ENCODE measurements around the gene USP5. TPM values are rescaled to one million over a fixed set of nuclear protein-coding genes. Genes with fewer than 3 reads are reported as not detected.

USP5 gene
- total RNA-seq, 2 experiments from 2014 or later = 115 to 123 TPM

GRCh38 chr12:6834873-6835272, 17.1 kb upstream of the USP5 start:
- Mint-ChIP-seq H3K27ac (no peak overlapping the region), H3K4me1 (ENCODE audit: low read depth) (peaks cover 3% of the 10 kb centered on the region), H3K9me3 (no peaks in the 10 kb centered on the region), H3K27me3 (ENCODE audit: low read depth) (no peaks in the 10 kb centered on the region), H3K4me3 (no peak overlapping the region), H3K36me3 (ENCODE audit: low read depth) (no peaks in the 10 kb centered on the region)
- CTCF ChIA-PET = interaction anchor here (0.5 to 4.9 kb wide), 21 partner anchors 9 to 270 kb away, joined by 3 to 43 read pairs (median 3); partner anchors contain the start of genes CDCA3, COPS7A, GPR162 and MLF2
- DNase-seq = no peak
- intact Hi-C loops (cut with micrococcal nuclease) = loop anchor here (2.0 kb wide), 2 partner anchors 82 to 146 kb away; partner anchors contain the start of genes MLF2 and ZNF384

- Mint-ChIP-seq H3K4me3 (no peak overlapping the region), H3K9me3 (no peaks in the 10 kb centered on the region), H3K27ac (no peak overlapping the region), H3K36me3 (ENCODE audit: low read depth) (no peaks in the 10 kb centered on the region), H3K27me3 (ENCODE audit: low read depth) (no peaks in the 10 kb centered on the region), H3K4me1 (ENCODE audit: low read depth) (peaks cover 3% of the 10 kb centered on the region)
- no peak for DNase-seq
- CTCF ChIA-PET = interaction anchor here (0.6 to 4.2 kb wide), 12 partner anchors 7 to 257 kb away, joined by 3 to 43 read pairs (median 4); partner anchors contain the start of genes GPR162, P3H3, SPSB2 and USP5
- intact Hi-C loops (cut with micrococcal nuclease) = no loop called here
These were observed 15.1 kb upstream of the USP5 start for GRCh38 chr12:6836851-6837250.

DNA sequence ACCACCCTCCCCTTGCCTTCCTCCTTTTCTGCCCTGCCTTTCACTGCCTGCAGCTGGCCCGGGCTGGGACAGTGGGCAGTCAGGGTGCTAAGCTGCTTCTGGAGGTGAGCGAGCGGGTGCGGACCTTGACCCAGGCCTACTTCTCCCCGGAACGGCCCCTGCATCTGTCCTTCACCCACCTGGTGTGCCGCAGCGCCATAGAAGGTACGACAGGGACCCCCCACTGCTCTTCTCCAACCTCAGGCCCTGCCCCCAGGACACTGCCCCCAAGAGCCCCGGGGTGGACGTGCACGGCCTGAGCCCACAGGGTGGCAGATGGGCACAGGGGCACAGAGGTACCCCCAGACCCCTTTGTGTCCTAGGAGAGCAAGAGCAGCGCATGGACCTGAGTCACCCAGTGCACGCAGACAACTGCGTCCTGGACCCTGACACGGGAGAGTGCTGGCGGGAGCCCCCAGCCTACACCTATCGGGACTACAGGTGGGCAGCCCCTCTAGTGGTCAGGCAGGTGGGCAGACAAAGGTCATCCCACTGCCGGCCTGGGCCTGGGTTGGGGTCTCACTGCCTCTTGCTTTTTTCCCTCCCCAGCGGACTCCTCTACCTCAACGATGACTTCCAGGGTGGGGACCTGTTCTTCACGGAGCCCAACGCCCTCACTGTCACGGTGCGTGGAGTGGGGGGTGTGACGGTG, 14.4 kb upstream of the USP5 start:
- Mint-ChIP-seq H3K9me3 (no peaks in the 10 kb centered on the region), H3K27me3 (ENCODE audit: low read depth) (no peaks in the 10 kb centered on the region), H3K4me3 (no peak overlapping the region), H3K4me1 (ENCODE audit: low read depth) (peaks cover 3% of the 10 kb centered on the region), H3K27ac (no peak overlapping the region), H3K36me3 (ENCODE audit: low read depth) (no peaks in the 10 kb centered on the region)
- intact Hi-C loops (cut with micrococcal nuclease) = no loop called here
- no peak for DNase-seq
- CTCF ChIA-PET = interaction anchor here (0.6 to 4.2 kb wide), 9 partner anchors 9 to 148 kb away, joined by 3 to 43 read pairs (median 4); partner anchors contain the start of genes GPR162, P3H3, SPSB2 and USP5

DNA sequence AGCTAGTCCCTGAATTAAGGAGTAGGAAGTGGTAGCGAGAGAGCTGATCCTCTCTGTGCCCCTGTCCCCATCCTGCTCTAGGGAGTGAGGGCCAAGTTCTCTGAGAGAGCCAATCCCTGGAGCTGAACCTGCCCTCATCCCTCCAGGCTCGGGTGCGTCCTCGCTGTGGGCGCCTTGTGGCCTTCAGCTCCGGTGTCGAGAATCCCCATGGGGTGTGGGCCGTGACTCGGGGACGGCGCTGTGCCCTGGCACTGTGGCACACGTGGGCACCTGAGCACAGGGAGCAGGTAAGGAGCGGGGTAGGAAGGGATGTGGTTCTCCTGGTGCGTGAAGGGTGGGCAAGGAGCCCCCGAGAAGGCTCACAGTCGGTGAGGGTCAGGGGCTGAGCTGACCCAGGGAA, 13.1 kb upstream of the USP5 start:
- no peaks in the 10 kb centered on the region for H3K9me3 Mint-ChIP-seq
- peaks cover 3% of the 10 kb centered on the region for H3K4me1 Mint-ChIP-seq (ENCODE audit: low read depth)
- no peak overlapping the region for H3K27ac Mint-ChIP-seq
- CTCF ChIA-PET = interaction anchor here (1.0 to 1.9 kb wide), 2 partner anchors 15 to 68 kb away, joined by 3 to 5 read pairs; no protein-coding TSS in a partner anchor
- H3K27me3 Mint-ChIP-seq (ENCODE audit: low read depth) = no peaks in the 10 kb centered on the region
- intact Hi-C loops (cut with micrococcal nuclease) = no loop called here
- H3K4me3 Mint-ChIP-seq = no peak overlapping the region
- no peaks in the 10 kb centered on the region for H3K36me3 Mint-ChIP-seq (ENCODE audit: low read depth)
- DNase-seq = no peak

GRCh38 chr12:6839482-6840201, 12.3 kb upstream of the USP5 start:
- intact Hi-C loops (cut with micrococcal nuclease) = no loop called here
- Mint-ChIP-seq H3K4me3 (no peak overlapping the region), H3K4me1 (ENCODE audit: low read depth) (peaks cover 3% of the 10 kb centered on the region), H3K9me3 (no peaks in the 10 kb centered on the region), H3K27ac (peak overlapping the region; percentile 36), H3K27me3 (ENCODE audit: low read depth) (no peaks in the 10 kb centered on the region), H3K36me3 (ENCODE audit: low read depth) (no peaks in the 10 kb centered on the region)
- DNase-seq = no peak
- CTCF ChIA-PET = interaction anchor here (0.8 to 1.9 kb wide), 4 partner anchors 14 to 192 kb away, joined by 3 to 6 read pairs (median 5); partner anchors contain the start of gene ACRBP

DNA sequence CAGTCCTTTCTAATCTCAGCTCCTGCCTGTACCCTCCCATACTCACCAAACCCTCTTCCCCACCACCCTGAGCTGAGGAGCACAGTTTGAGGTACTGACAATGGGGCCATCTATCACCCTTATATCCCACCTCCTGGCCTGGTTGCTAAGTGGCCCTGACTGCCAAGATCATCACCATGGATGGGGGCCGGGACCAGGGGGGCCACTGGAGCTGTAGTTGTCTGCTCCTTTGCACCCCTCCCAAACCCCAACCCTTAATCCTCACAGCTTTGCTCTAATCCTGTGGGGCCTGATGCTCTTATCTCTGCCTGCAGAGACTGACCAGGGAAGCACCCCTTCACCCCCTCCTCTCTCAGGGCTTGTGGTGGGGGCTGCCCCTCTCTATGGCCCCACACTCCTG, 11.6 kb upstream of the USP5 start:
- Mint-ChIP-seq H3K4me1 (ENCODE audit: low read depth) (peaks cover 3% of the 10 kb centered on the region), H3K36me3 (ENCODE audit: low read depth) (no peaks in the 10 kb centered on the region), H3K9me3 (no peaks in the 10 kb centered on the region), H3K4me3 (no peak overlapping the region), H3K27me3 (ENCODE audit: low read depth) (no peaks in the 10 kb centered on the region), H3K27ac (no peak overlapping the region)
- intact Hi-C loops (cut with micrococcal nuclease) = no loop called here
- no peak for DNase-seq
- CTCF ChIA-PET = interaction anchor here (0.8 to 1.6 kb wide), 2 partner anchors 86 to 193 kb away, joined by 5 to 6 read pairs; partner anchors contain the start of gene ACRBP

GRCh38 chr12:6840761-6841515, 11.0 kb upstream of the USP5 start, which contains the start of gene GNB3:
Gene GNB3 (plus strand): TSS chr12:6840925. CDS start chr12:6841288, 363 bp downstream.
- Mint-ChIP-seq H3K27ac (no peak within 1 kb of the TSS), H3K27me3 (ENCODE audit: low read depth) (no peaks in the 10 kb centered on the region), H3K4me1 (ENCODE audit: low read depth) (no peaks in the 10 kb centered on the region), H3K36me3 (ENCODE audit: low read depth) (peaks cover 2% of the 10 kb centered on the region), H3K9me3 (no peaks in the 10 kb centered on the region), H3K4me3 (no peak within 1 kb of the TSS)
- intact Hi-C loops (cut with micrococcal nuclease) = no loop called here
- CTCF ChIA-PET = interaction anchor here (0.6 to 1.6 kb wide), 2 partner anchors 87 to 134 kb away, joined by 3 to 5 read pairs; no protein-coding TSS in a partner anchor
- no peak for DNase-seq

DNA sequence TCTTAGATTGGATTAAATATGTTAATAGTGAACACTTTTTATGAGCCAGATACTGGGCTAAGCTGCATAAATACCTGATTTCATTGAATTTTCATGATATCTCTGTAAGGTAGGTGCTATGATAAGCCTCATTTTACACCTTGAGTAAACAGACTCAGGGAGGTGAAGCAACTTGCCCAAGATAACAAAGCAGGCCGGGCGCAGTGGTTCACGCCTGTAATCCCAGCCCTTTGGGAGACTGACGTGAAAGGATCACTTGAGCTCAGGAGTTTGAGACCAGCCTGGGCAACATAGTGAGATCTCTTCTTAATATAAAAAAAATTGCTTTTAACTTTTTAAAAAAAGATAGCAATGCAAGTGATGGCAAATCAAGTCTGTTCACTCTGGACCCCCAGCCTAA, 9.9 kb upstream of the USP5 start:
- intact Hi-C loops (cut with micrococcal nuclease) = no loop called here
- Mint-ChIP-seq H3K4me3 (no peak overlapping the region), H3K4me1 (ENCODE audit: low read depth) (no peaks in the 10 kb centered on the region), H3K9me3 (no peaks in the 10 kb centered on the region), H3K27me3 (ENCODE audit: low read depth) (no peaks in the 10 kb centered on the region), H3K27ac (no peak overlapping the region), H3K36me3 (ENCODE audit: low read depth) (peaks cover 7% of the 10 kb centered on the region)
- DNase-seq = no peak
- CTCF ChIA-PET = interaction anchor here (0.6 to 1.8 kb wide), 3 partner anchors 8 to 211 kb away, joined by 3 to 5 read pairs (median 3); no protein-coding TSS in a partner anchor

DNA sequence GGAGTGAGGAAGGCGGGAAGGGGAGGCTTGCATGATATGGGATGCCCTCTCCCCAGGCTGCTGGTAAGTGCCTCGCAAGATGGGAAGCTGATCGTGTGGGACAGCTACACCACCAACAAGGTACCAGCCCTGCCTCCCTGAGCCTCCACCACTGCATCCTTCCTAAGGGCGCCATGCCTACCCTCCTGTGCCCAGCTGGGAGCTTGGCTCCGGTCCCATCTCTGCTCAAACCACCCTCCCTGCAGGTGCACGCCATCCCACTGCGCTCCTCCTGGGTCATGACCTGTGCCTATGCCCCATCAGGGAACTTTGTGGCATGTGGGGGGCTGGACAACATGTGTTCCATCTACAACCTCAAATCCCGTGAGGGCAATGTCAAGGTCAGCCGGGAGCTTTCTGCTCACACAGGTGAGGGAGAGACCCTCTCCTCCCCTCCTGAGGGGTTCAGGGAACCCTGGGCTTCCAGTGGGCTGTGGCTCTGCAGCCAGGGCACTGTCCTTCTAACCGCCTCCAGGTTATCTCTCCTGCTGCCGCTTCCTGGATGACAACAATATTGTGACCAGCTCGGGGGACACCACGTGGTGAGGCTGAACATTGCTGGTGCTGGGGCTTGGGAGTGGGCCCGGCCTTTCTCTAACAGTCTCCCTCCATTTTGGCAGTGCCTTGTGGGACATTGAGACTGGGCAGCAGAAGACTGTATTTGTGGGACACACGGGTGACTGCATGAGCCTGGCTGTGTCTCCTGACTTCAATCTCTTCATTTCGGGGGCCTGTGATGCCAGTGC, 8.6 kb upstream of the USP5 start:
- CTCF ChIA-PET = interaction anchor here (0.6 to 2.8 kb wide), 6 partner anchors 8 to 1395 kb away, joined by 3 to 24 read pairs (median 4); partner anchors contain the start of genes MLF2 and SPSB2
- no peaks in the 10 kb centered on the region for H3K4me1 Mint-ChIP-seq (ENCODE audit: low read depth)
- intact Hi-C loops (cut with micrococcal nuclease) = no loop called here
- H3K36me3 Mint-ChIP-seq (ENCODE audit: low read depth) = peaks cover 16% of the 10 kb centered on the region
- no peak overlapping the region for H3K4me3 Mint-ChIP-seq
- H3K27me3 Mint-ChIP-seq (ENCODE audit: low read depth) = no peaks in the 10 kb centered on the region
- no peak overlapping the region for H3K27ac Mint-ChIP-seq
- no peaks in the 10 kb centered on the region for H3K9me3 Mint-ChIP-seq
- no peak for DNase-seq

- intact Hi-C loops (cut with micrococcal nuclease) = no loop called here
- H3K4me3 Mint-ChIP-seq = no peak overlapping the region
- peaks cover 30% of the 10 kb centered on the region for H3K36me3 Mint-ChIP-seq (ENCODE audit: low read depth)
- CTCF ChIA-PET = interaction anchor here (1.2 to 2.8 kb wide), 2 partner anchors 10 to 21 kb away, joined by 3 to 24 read pairs; no protein-coding TSS in a partner anchor
- H3K4me1 Mint-ChIP-seq (ENCODE audit: low read depth) = peaks cover 13% of the 10 kb centered on the region
- no peak for DNase-seq
- H3K27me3 Mint-ChIP-seq (ENCODE audit: low read depth) = no peaks in the 10 kb centered on the region
- no peaks in the 10 kb centered on the region for H3K9me3 Mint-ChIP-seq
- H3K27ac Mint-ChIP-seq = no peak overlapping the region
These were observed 6.6 kb upstream of the USP5 start for GRCh38 chr12:6845395-6845794.

DNA sequence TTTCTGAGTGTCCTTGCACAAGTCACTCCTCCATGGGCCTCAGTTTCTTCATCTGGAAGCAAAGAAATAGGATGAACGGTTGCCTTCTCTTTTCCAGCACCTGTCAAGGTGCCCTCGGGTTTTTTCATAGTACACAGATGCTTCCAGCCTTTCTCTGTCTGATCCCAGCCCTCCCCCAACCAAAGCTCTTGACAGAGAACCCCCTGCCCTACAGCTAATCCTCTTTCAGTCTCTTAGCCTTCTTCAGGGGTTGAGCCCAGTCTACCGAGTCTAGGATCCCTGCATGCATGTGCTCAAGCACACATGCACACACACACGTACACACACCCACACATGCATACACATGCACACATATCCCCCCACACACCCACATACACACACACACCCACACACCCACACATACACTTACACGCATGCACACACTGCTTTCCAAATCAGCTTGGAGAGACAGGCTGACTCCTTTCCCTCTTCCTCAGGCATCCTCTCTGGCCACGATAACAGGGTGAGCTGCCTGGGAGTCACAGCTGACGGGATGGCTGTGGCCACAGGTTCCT, 5.6 kb upstream of the USP5 start:
- DNase-seq = no peak
- Mint-ChIP-seq H3K27me3 (ENCODE audit: low read depth) (no peaks in the 10 kb centered on the region), H3K9me3 (no peaks in the 10 kb centered on the region), H3K4me1 (ENCODE audit: low read depth) (peaks cover 17% of the 10 kb centered on the region), H3K36me3 (ENCODE audit: low read depth) (peaks cover 34% of the 10 kb centered on the region), H3K27ac (no peak overlapping the region), H3K4me3 (no peak overlapping the region)
- intact Hi-C loops (cut with micrococcal nuclease) = no loop called here
- CTCF ChIA-PET = interaction anchor here (0.5 to 0.6 kb wide), 2 partner anchors 288 to 358 kb away, joined by 3 to 5 read pairs; no protein-coding TSS in a partner anchor

All from activated naive CD4-positive, alpha-beta T cell treated with anti-CD3 and anti-CD28 coated beads for 36 hours (primary cell).